ENCODE data around the gene CHCHD3. TPM values are rescaled to one million over a fixed set of nuclear protein-coding genes. Genes with fewer than 3 reads are reported as not detected.

The CHCHD3 gene
- total RNA-seq, 4 donors from 2014 or later, result 40.6 to 66.6 (median 48.1) TPM

GRCh38 chr7:133001727-133002126, 80.2 kb downstream of the CHCHD3 start:
- 66 to 73% methylated on average over 5 of the region's 5 CpGs for WGBS, 2 donors
- Histone ChIP-seq H3K27ac (no peak overlapping the region), H3K4me3 (no peak overlapping the region), H3K27me3 (no peaks in the 10 kb centered on the region), H3K4me1 (peaks cover 0 to 56% (median 3%) of the 10 kb centered on the region in 4 donors), H3K36me3 (no peaks in the 10 kb centered on the region), H3K9me3 (no peaks in the 10 kb centered on the region)
- TF ChIP-seq EP300 (IDR thresholded peaks at IDR 0.05) (no peak), CTCF (IDR thresholded peaks at IDR 0.05) (no peak), POLR2A (IDR thresholded peaks at IDR 0.05) (no peak)
- no peak for DNase-seq (ENCODE audit: low spot score in 2 of 2)

GRCh38 chr7:132999845-133000244, 82.0 kb downstream of the CHCHD3 start:
- DNase-seq (ENCODE audit: low spot score in 2 of 2), result no peak
- TF ChIP-seq POLR2A (IDR thresholded peaks at IDR 0.05) (no peak), EP300 (IDR thresholded peaks at IDR 0.05) (no peak), CTCF (IDR thresholded peaks at IDR 0.05) (no peak)
- WGBS, 2 donors, result 98 to 100% methylated on average over 1 of the region's 1 CpG

GRCh38 chr7:132998763-132999162, 83.1 kb downstream of the CHCHD3 start:
- DNase-seq (ENCODE audit: low spot score in 2 of 2), result no peak
- Histone ChIP-seq H3K27me3 (no peaks in the 10 kb centered on the region), H3K4me1 (peaks cover 0 to 54% (median 3%) of the 10 kb centered on the region in 4 donors), H3K9me3 (no peaks in the 10 kb centered on the region), H3K36me3 (no peaks in the 10 kb centered on the region), H3K4me3 (no peak overlapping the region), H3K27ac (no peak overlapping the region)
- WGBS, 2 donors, result 39 to 55% methylated on average over 1 of the region's 1 CpG
- no peak for TF ChIP-seq EP300 (IDR thresholded peaks at IDR 0.05)
- no peak for TF ChIP-seq POLR2A (IDR thresholded peaks at IDR 0.05)
- no peak for TF ChIP-seq CTCF (IDR thresholded peaks at IDR 0.05)

More at GRCh38 chr7:132999845-133000244, 82.0 kb downstream of the CHCHD3 start:
- Histone ChIP-seq H3K9me3 (no peaks in the 10 kb centered on the region), H3K4me1 (peaks cover 0 to 56% (median 3%) of the 10 kb centered on the region in 4 donors), H3K4me3 (no peak overlapping the region), H3K36me3 (no peaks in the 10 kb centered on the region), H3K27me3 (no peaks in the 10 kb centered on the region), H3K27ac (no peak overlapping the region)

GRCh38 chr7:132997505-132997904, 84.4 kb downstream of the CHCHD3 start:
- 90 to 98% methylated on average over 1 of the region's 1 CpG for WGBS, 2 donors
- Histone ChIP-seq H3K36me3 (no peaks in the 10 kb centered on the region), H3K4me1 (peaks cover 0 to 41% (median under 1%) of the 10 kb centered on the region in 4 donors), H3K4me3 (no peak overlapping the region), H3K9me3 (no peaks in the 10 kb centered on the region), H3K27me3 (no peaks in the 10 kb centered on the region), H3K27ac (no peak overlapping the region)
- TF ChIP-seq POLR2A (IDR thresholded peaks at IDR 0.05), result no peak
- TF ChIP-seq CTCF (IDR thresholded peaks at IDR 0.05), result no peak
- TF ChIP-seq EP300 (IDR thresholded peaks at IDR 0.05), result no peak
- no peak for DNase-seq (ENCODE audit: low spot score in 2 of 2)

- TF ChIP-seq CTCF (IDR thresholded peaks at IDR 0.05), result no peak
- no peak for TF ChIP-seq POLR2A (IDR thresholded peaks at IDR 0.05)
- no peak for TF ChIP-seq EP300 (IDR thresholded peaks at IDR 0.05)
- WGBS, 2 donors, result 70 to 75% methylated on average over 17 of the region's 17 CpGs
Observed at GRCh38 chr7:132996581-132997242, 85.2 kb downstream of the CHCHD3 start.

More at GRCh38 chr7:132996581-132997242, 85.2 kb downstream of the CHCHD3 start:
- peaks cover 0 to 33% (median 0%) of the 10 kb centered on the region in 4 donors for H3K4me1 ChIP-seq
- no peaks in the 10 kb centered on the region for H3K36me3 ChIP-seq
- DNase-seq (ENCODE audit: low spot score in 2 of 2), result no peak
- H3K9me3 ChIP-seq, result no peaks in the 10 kb centered on the region
- H3K27me3 ChIP-seq, result no peaks in the 10 kb centered on the region
- no peak overlapping the region for H3K27ac ChIP-seq
- H3K4me3 ChIP-seq, result no peak overlapping the region

Measured in tibial nerve (tissue), 4 donors.